WTC11 (cell line): Measurements from ENCODE around the gene SYT1. TPM values are rescaled to one million over a fixed set of nuclear protein-coding genes. Genes with fewer than 3 reads are reported as not detected.

Source experiments
- ATAC-seq: fragments of 200-7000 bp; cut with Tn5 transposase; 2 replicates; pipeline ENCODE4 v1.10.0; 2021; ENCODE audit warnings: mild to moderate bottlenecking, moderate library complexity
- CTCF ChIA-PET: fragments of 300-600 bp; sonication (Branson Sonifier 250); formaldehyde crosslinking; loops from one replicate; lab custom pipeline; 2021; ENCODE audit warnings: antibody characterized with exemption; lab: Charles Lee
- POLR2A ChIA-PET: fragments of 350-600 bp; sonication (Branson Sonifier 250); formaldehyde crosslinking; loops from one replicate; lab custom pipeline; 2021; ENCODE audit warnings: antibody characterized with exemption; lab: Charles Lee
- DNase-seq: peaks from one replicate; pipeline ENCODE4 v3.0.0; 2021; ENCODE audit warnings: low spot score
- H3K27ac Mint-ChIP-seq: 2 replicates; pipeline ENCODE4 v1.8.0; 2021; ENCODE audit warnings: mixed read lengths
- H3K27me3 Mint-ChIP-seq: 2 replicates; pipeline ENCODE4 v1.8.0; 2021; ENCODE audit warnings: low read depth, mild to moderate bottlenecking, moderate library complexity, mixed read lengths
- H3K36me3 Mint-ChIP-seq: 2 replicates; pipeline ENCODE4 v1.8.0; 2021; ENCODE audit warnings: mixed read lengths
- H3K4me1 Mint-ChIP-seq: 2 replicates; pipeline ENCODE4 v1.8.0; 2022; ENCODE audit warnings: mixed read lengths
- H3K4me3 Mint-ChIP-seq: 2 replicates; pipeline ENCODE4 v1.8.0; 2021; ENCODE audit warnings: mild to moderate bottlenecking, moderate library complexity, mixed read lengths
- H3K9me3 Mint-ChIP-seq: 2 replicates; pipeline ENCODE4 v1.8.0; 2021; ENCODE audit warnings: mixed read lengths
- AR ChIP-seq: fragments of 250-450 bp; sonication (Bioruptor Pico); IDR thresholded peaks from 2 replicates; pipeline ENCODE4 v1.9.0; 2021; ENCODE audit warnings: mild to moderate bottlenecking
- ATF1 ChIP-seq: sonication (generic); formaldehyde crosslinking; IDR thresholded peaks from 2 replicates; pipeline ENCODE4 v1.8.1; 2023; ENCODE audit warnings: mild to moderate bottlenecking, moderate library complexity, missing genetic modification reagents
- E2F4 ChIP-seq: sonication (generic); formaldehyde crosslinking; IDR thresholded peaks from 2 replicates; pipeline ENCODE4 v1.8.1; 2022; ENCODE audit warnings: low read depth, mild to moderate bottlenecking, moderate library complexity, missing genetic modification reagents, borderline replicate concordance
- EMX1 ChIP-seq: fragments of 250-450 bp; sonication (Bioruptor Pico); IDR thresholded peaks from 2 replicates; pipeline ENCODE4 v1.8.0; 2021; ENCODE audit warnings: mild to moderate bottlenecking
- FOXK1 ChIP-seq: sonication (generic); formaldehyde crosslinking; IDR thresholded peaks from 2 replicates; pipeline ENCODE4 v1.8.0; 2022; ENCODE audit warnings: mild to moderate bottlenecking, moderate library complexity, missing genetic modification reagents
- GTF2I ChIP-seq: fragments of 250-450 bp; sonication (Bioruptor Pico); conservative IDR thresholded peaks from 2 replicates; pipeline ENCODE4 v1.4.0; 2021; ENCODE audit warnings: mild to moderate bottlenecking
- HMGA2 ChIP-seq: fragments of 250-450 bp; sonication (Bioruptor Pico); IDR thresholded peaks from 2 replicates; pipeline ENCODE4 v1.4.0; 2021; ENCODE audit warnings: mild to moderate bottlenecking, moderate library complexity
- HMGXB4 ChIP-seq: sonication (generic); formaldehyde crosslinking; IDR thresholded peaks from 2 replicates; pipeline ENCODE4 v1.8.1; 2023; ENCODE audit warnings: mild to moderate bottlenecking, moderate library complexity, missing genetic modification reagents
- MYBL2 ChIP-seq: sonication (generic); formaldehyde crosslinking; IDR thresholded peaks from 2 replicates; pipeline ENCODE4 v1.8.1; 2023; ENCODE audit warnings: mild to moderate bottlenecking, moderate library complexity, missing genetic modification reagents
- NFATC4 ChIP-seq: fragments of 250-450 bp; sonication (Bioruptor Pico); IDR thresholded peaks from 2 replicates; pipeline ENCODE4 v1.9.0; 2021; ENCODE audit warnings: mild to moderate bottlenecking
- STAT6 ChIP-seq: sonication (generic); formaldehyde crosslinking; conservative IDR thresholded peaks from 2 replicates; pipeline ENCODE4 v1.8.1; 2023; ENCODE audit warnings: mild to moderate bottlenecking, low read depth, missing genetic modification reagents, moderate library complexity
- TP53 ChIP-seq: sonication (generic); formaldehyde crosslinking; IDR thresholded peaks from 2 replicates; pipeline ENCODE4 v1.8.1; 2023; ENCODE audit warnings: mild to moderate bottlenecking, missing genetic modification reagents
- ZMAT4 ChIP-seq: fragments of 250-450 bp; sonication (Bioruptor Pico); IDR thresholded peaks from 2 replicates; pipeline ENCODE4 v1.9.0; 2021; ENCODE audit warnings: mild to moderate bottlenecking
- total RNA-seq: library from RNA; stranded (reverse); gene quantifications from 3 replicates; pipeline ENCODE4 v1.2.3, GENCODE V29; 2021
- TF ChIP-seq, protein P1 (sequence below): fragments of 250-450 bp; sonication (Bioruptor Pico); IDR thresholded peaks from 2 replicates; pipeline ENCODE4 v1.8.0; 2021; ENCODE audit warnings: mild to moderate bottlenecking
- TF ChIP-seq, protein P2 (sequence below): sonication (generic); formaldehyde crosslinking; IDR thresholded peaks from 2 replicates; pipeline ENCODE4 v1.8.1; 2023; ENCODE audit warnings: mild to moderate bottlenecking, missing genetic modification reagents, moderate library complexity

SYT1 gene
- total RNA-seq, 1 experiment from 2014 or later, result 45.2 TPM

GRCh38 chr12:79161249-79161934, 296.8 kb downstream of the SYT1 start (continued):
- TF ChIP-seq STAT6 (no peak), ATF1 (no peak)

GRCh38 chr12:79162147-79162772, 297.7 kb downstream of the SYT1 start:
- Mint-ChIP-seq H3K27ac (no peak overlapping the region), H3K9me3 (no peaks in the 10 kb centered on the region), H3K4me3 (no peak overlapping the region), H3K27me3 (no peaks in the 10 kb centered on the region), H3K36me3 (no peaks in the 10 kb centered on the region), H3K4me1 (peaks cover 8% of the 10 kb centered on the region; the same call in 1 of the 2 replicates)
- ChIA-PET CTCF (no interaction called here), POLR2A (no interaction called here)
- ATAC-seq (no peak), DNase-seq (no peak)
- no peak for TF ChIP-seq HMGXB4 (CRISPR knock-in tag)
- no peak for TF ChIP-seq FOXK1 (CRISPR knock-in tag)
- TF ChIP-seq GTF2I (CRISPR knock-in tag), result no peak
- no peak for TF ChIP-seq AR (CRISPR knock-in tag)
- no peak for TF ChIP-seq E2F4 (CRISPR knock-in tag)
- TF ChIP-seq HMGA2 (CRISPR knock-in tag), result no peak
- no peak for TF ChIP-seq MYBL2
- TF ChIP-seq, protein P1, sequence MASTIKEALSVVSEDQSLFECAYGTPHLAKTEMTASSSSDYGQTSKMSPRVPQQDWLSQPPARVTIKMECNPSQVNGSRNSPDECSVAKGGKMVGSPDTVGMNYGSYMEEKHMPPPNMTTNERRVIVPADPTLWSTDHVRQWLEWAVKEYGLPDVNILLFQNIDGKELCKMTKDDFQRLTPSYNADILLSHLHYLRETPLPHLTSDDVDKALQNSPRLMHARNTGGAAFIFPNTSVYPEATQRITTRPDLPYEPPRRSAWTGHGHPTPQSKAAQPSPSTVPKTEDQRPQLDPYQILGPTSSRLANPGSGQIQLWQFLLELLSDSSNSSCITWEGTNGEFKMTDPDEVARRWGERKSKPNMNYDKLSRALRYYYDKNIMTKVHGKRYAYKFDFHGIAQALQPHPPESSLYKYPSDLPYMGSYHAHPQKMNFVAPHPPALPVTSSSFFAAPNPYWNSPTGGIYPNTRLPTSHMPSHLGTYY (CRISPR knock-in tag), result no peak
- no peak for TF ChIP-seq ZMAT4 (CRISPR knock-in tag)
- TF ChIP-seq EMX1 (CRISPR knock-in tag), result no peak
- no peak for TF ChIP-seq NFATC4 (CRISPR knock-in tag)
- TF ChIP-seq, protein P2, sequence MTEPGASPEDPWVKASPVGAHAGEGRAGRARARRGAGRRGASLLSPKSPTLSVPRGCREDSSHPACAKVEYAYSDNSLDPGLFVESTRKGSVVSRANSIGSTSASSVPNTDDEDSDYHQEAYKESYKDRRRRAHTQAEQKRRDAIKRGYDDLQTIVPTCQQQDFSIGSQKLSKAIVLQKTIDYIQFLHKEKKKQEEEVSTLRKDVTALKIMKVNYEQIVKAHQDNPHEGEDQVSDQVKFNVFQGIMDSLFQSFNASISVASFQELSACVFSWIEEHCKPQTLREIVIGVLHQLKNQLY, result no peak
- no peak for TF ChIP-seq TP53 (CRISPR knock-in tag)
